GM18519 (cell line): ENCODE data around the gene MUC15.

Experiments used
- ATAC-seq: cut with Tn5 transposase; IDR thresholded peaks from one replicate; pipeline ENCODE4 v1.9.1; 2021; ENCODE audit warnings: mild to moderate bottlenecking, moderate library complexity; ENCODE audit not compliant: unreplicated experiment, low FRiP score

Gene MUC15

DNA sequence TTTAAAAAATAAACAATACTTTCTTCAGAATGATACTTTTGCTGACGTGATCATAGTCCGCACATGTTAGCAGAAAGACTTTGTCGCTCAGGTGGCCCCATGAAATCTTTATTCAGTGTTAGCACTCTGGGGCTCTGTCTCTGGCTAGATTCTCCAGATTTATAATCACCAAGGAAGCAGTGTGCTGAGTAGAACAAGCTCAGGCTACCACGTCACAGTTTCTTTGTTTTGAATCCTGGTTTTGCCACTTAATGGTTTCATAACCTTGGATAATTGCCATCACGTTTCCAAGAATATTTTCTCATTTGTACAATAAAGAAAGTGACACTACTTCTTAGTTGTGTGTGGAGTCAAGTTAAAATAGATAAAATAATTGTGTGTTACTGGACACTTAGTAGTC is 3.9 kb upstream of the MUC15 start:
- no peak for ATAC-seq

DNA sequence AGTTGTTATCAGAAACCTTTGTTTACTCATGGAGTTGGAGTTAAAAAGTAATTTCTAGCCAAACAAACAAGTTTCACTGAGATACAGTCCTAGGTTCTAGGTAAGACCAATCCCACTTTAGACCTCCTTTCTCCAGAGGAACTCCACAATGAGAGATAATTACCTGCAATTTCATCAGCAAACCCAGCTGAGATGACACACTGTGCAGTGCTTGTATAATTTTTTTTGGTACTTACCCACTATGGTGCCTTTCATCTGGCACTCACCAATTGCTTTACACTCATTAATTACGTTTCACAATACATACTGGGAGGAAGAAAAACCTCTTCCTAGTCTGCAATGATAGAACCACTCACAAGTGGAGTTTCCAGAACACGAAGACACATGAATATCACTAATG is 1.8 kb upstream of the MUC15 start:
- ATAC-seq: no peak

- ATAC-seq: no peak
These were observed 823 bp upstream of the MUC15 start for GRCh38 chr11:26572770-26573402.

DNA sequence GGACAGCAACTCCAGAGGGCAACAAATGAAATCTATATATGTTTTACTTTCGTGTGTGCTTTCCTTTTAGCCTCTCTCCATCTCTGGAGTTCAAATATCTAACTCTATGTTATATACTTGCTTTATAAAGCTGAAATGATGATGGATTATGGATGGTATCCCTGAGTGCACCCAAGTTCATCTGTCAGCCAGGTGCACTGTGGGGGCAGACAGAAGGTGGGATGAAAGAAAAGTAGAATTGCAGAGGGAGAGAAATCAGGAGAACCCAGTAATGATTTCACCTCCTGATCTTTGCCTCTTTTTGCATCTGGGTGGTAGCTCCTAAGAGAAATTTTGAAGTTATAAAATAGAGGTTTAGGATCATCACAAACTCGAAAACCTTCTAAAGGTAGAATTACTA is 2.4 kb downstream of the MUC15 start:
- ATAC-seq: no peak

DNA sequence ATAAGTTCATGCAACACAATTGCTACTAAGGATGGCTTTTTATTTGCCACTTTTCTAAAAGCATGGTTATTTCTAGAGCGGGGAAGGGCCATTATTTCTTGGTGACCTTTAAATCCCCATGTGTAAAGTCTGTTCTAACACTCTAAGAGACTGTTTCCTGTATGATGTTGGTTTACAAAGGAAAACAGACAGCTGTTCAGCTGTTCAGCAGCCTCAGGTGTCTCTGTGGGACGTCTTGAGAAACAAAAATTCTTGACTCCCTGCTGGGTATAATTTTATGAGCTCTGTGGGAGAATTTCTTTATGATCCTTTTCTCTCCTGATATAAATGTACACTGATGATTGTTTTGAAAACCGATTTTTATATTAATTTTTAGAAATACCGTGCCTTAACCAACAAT is 13.9 kb downstream of the MUC15 start:
- no peak for ATAC-seq

DNA sequence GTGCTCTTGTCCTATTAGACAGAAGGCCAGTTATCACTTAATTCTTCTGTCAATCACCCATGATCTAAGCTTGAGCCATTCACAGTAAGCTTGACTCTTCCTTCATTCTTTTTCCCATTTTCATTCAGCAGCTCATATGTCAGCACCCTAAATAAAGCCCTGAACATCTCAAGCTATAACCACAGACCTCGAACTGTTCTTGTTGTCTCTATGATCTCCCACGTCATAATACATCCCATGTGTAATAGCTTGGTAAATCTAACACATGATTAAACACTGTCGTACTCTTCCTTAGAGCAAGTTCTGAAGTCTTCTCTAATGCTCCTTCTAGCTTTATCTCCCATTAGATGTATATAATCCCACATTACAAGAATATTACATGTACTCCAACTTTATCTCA is 14.4 kb downstream of the MUC15 start:
- ATAC-seq: no peak

- no peak for ATAC-seq
These were observed 15.5 kb downstream of the MUC15 start for GRCh38 chr11:26556582-26556981.

- no peak for ATAC-seq
These were observed 17.6 kb downstream of the MUC15 start for GRCh38 chr11:26554455-26554854.

GRCh38 chr11:26553182-26553581 is 18.9 kb downstream of the MUC15 start:
- no peak for ATAC-seq

- ATAC-seq: no peak
These were observed 20.8 kb downstream of the MUC15 start for GRCh38 chr11:26551186-26551801.

DNA sequence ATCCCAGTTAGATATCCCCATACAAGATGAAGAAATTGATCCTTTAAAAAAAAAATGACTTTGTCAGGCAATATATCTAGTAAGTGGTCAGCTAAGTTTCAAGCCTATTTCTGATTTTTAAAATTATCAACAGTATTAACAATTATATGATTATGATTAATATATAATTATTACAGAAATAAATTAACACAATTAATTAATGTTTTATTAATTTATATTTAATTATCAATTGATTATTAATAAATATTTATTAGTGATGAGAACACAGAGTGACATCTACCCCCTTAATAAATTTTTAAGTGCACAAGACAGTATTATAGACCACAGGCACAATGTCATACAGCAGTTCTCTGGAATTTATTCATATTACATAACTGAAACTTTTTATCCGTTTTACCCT is 22.0 kb downstream of the MUC15 start:
- ATAC-seq: no peak

DNA sequence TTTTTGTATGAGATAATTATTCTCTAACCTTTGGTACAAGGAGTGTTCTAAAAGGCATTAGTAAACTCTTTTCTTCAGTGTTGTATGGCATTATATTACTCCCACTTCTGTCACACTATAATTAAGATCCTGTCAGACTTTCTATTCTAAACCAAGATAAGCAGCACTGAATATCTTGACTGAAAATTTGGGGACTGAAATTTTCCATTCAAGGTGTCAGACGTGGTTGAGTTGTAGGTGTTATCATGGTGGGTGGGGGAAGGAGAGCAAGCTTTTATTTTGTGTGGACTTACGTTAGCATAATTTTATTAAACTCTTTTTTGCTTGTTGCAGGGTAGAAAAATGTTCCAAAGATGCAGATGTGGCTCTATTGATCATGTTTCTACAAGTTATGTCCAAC is 22.9 kb downstream of the MUC15 start:
- ATAC-seq: no peak

DNA sequence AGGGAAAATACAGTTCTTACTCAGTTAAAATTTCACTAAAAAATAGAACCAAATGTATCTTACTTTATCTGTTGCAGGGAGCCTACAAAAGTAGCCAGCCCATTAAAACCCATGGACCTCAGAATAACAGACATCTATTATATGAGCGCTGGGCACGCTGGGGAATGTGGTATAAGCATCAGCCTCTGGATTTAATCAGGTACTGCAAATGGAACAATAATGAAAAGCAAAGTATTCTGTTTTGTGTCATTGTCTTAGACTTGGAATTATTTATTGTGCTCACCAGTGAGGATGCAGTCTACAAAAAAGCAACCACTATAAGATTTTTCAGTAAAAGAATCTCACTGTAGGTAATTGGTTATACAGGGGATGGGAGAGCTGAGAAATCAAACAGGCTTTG is 30.2 kb downstream of the MUC15 start:
- no peak for ATAC-seq

- ATAC-seq: no peak
These were observed 32.5 kb downstream of the MUC15 start for GRCh38 chr11:26539517-26539916.

GRCh38 chr11:26537341-26537740 is 34.7 kb downstream of the MUC15 start:
- no peak for ATAC-seq

GRCh38 chr11:26527685-26528084 is 44.4 kb downstream of the MUC15 start:
- ATAC-seq: no peak

GRCh38 chr11:26522912-26523610 is 49.0 kb downstream of the MUC15 start:
- no peak for ATAC-seq

- no peak for ATAC-seq
These were observed 52.6 kb downstream of the MUC15 start for GRCh38 chr11:26519469-26519868.

DNA sequence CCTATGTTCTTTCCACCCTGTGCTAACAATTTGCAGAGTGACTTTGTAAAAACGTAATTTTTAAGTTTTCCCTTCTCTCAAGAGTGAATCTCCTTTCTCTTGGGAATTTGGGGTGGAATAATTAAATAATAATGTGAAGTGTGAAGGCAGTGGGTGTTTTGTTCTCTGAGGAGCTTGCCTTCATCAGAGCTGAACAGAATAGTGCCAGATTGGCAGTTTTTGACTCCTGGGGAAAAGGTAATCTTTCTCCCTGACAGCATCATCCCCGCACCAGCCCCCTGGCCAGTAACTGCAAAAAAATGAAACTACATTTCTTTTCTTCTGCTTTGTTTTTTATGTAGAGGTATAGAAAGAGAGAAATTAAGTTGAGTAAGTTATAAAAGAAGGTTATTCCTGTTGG is 59.9 kb downstream of the MUC15 start:
- ATAC-seq: no peak

DNA sequence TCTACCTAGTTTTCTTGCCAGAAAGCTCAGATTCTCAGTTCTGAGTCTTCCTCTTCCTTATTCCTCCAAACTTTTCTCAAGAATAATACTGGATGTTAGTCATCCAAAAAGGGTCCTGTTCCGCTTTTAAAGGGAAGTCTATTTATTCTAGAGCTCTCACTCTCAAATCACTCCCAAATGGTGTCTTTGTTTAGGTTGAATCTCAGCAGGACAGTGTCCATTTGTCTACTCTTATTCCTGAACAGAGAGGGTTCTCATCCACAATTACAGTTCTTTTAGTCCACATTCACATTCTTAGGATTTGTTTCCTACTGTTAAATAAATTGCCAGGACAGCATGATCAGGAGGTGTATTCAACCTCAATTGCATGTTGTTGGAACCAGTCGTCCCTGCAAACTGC is 61.3 kb downstream of the MUC15 start:
- no peak for ATAC-seq

- ATAC-seq: no peak
These were observed 61.9 kb downstream of the MUC15 start for GRCh38 chr11:26510164-26510563.
